ENCODE measurements around the gene ZBTB44.
"Not testable (repeated sequence)": the region's sequence is repeated elsewhere in the genome, so short reads cannot be mapped to it uniquely, and the experiment has no call there.

Gene ZBTB44

GRCh38 chr11:130314184-130314749 lies 450 bp downstream of the ZBTB44 start:
- in situ Hi-C loops (cut with MboI; ENCODE audit: low pct_unique_long_range_greater_than_20kb, low sequenced_read_pairs) = no loop called here
- peak; percentile 88 for DNase-seq

GRCh38 chr11:130313383-130314183 lies 1.1 kb downstream of the ZBTB44 start:
- DNase-seq = peak; percentile 62
- in situ Hi-C loops (cut with MboI; ENCODE audit: low pct_unique_long_range_greater_than_20kb, low sequenced_read_pairs) = no loop called here

- DNase-seq = no peak
- in situ Hi-C loops (cut with MboI; ENCODE audit: low pct_unique_long_range_greater_than_20kb, low sequenced_read_pairs) = no loop called here
Observed at GRCh38 chr11:130312046-130312445, 2.7 kb downstream of the ZBTB44 start.

- no peak for DNase-seq
- in situ Hi-C loops (cut with MboI; ENCODE audit: low pct_unique_long_range_greater_than_20kb, low sequenced_read_pairs) = no loop called here
Observed at GRCh38 chr11:130310622-130311021, 4.1 kb downstream of the ZBTB44 start.

- DNase-seq = no peak
- in situ Hi-C loops (cut with MboI; ENCODE audit: low pct_unique_long_range_greater_than_20kb, low sequenced_read_pairs) = loop anchor here (10.0 kb wide), 1 partner anchor 84 kb away; no protein-coding TSS in a partner anchor
Observed at GRCh38 chr11:130308886-130309285, 5.8 kb downstream of the ZBTB44 start.

GRCh38 chr11:130308059-130308458 lies 6.7 kb downstream of the ZBTB44 start:
- DNase-seq = no peak
- in situ Hi-C loops (cut with MboI; ENCODE audit: low pct_unique_long_range_greater_than_20kb, low sequenced_read_pairs) = loop anchor here (10.0 kb wide), 1 partner anchor 83 kb away; no protein-coding TSS in a partner anchor

- in situ Hi-C loops (cut with MboI; ENCODE audit: low pct_unique_long_range_greater_than_20kb, low sequenced_read_pairs) = loop anchor here (10.0 kb wide), 1 partner anchor 80 kb away; no protein-coding TSS in a partner anchor
- no peak for DNase-seq
Observed at GRCh38 chr11:130304651-130305050, 10.1 kb downstream of the ZBTB44 start.

- no peak for DNase-seq
- in situ Hi-C loops (cut with MboI; ENCODE audit: low pct_unique_long_range_greater_than_20kb, low sequenced_read_pairs) = loop anchor here (10.0 kb wide), 1 partner anchor 76 kb away; no protein-coding TSS in a partner anchor
Observed at GRCh38 chr11:130301002-130301401, 13.7 kb downstream of the ZBTB44 start.

- in situ Hi-C loops (cut with MboI; ENCODE audit: low pct_unique_long_range_greater_than_20kb, low sequenced_read_pairs) = loop anchor here (10.0 kb wide), 1 partner anchor 76 kb away; no protein-coding TSS in a partner anchor
- no peak for DNase-seq
Observed at GRCh38 chr11:130300567-130300966, 14.2 kb downstream of the ZBTB44 start.

GRCh38 chr11:130299978-130300377 lies 14.7 kb downstream of the ZBTB44 start:
- in situ Hi-C loops (cut with MboI; ENCODE audit: low pct_unique_long_range_greater_than_20kb, low sequenced_read_pairs) = loop anchor here (10.0 kb wide), 1 partner anchor 75 kb away; no protein-coding TSS in a partner anchor
- no peak for DNase-seq

GRCh38 chr11:130295657-130296056 lies 19.1 kb downstream of the ZBTB44 start:
- in situ Hi-C loops (cut with MboI; ENCODE audit: low pct_unique_long_range_greater_than_20kb, low sequenced_read_pairs) = no loop called here
- no peak for DNase-seq

GRCh38 chr11:130282111-130282510 lies 32.6 kb downstream of the ZBTB44 start:
- no peak for DNase-seq

GRCh38 chr11:130281341-130281740 lies 33.4 kb downstream of the ZBTB44 start:
- DNase-seq; in situ Hi-C loops (cut with MboI; ENCODE audit: low pct_unique_long_range_greater_than_20kb, low sequenced_read_pairs): not testable (repeated sequence)

More at GRCh38 chr11:130282111-130282510, 32.6 kb downstream of the ZBTB44 start:
- in situ Hi-C loops (cut with MboI; ENCODE audit: low pct_unique_long_range_greater_than_20kb, low sequenced_read_pairs) = no loop called here

- in situ Hi-C loops (cut with MboI; ENCODE audit: low pct_unique_long_range_greater_than_20kb, low sequenced_read_pairs) = no loop called here
- DNase-seq = no peak
Observed at GRCh38 chr11:130279989-130280388, 34.7 kb downstream of the ZBTB44 start.

- DNase-seq = no peak
- in situ Hi-C loops (cut with MboI; ENCODE audit: low pct_unique_long_range_greater_than_20kb, low sequenced_read_pairs) = no loop called here
Observed at GRCh38 chr11:130278745-130279144, 36.0 kb downstream of the ZBTB44 start.

- in situ Hi-C loops (cut with MboI; ENCODE audit: low pct_unique_long_range_greater_than_20kb, low sequenced_read_pairs) = no loop called here
Observed at GRCh38 chr11:130278151-130278550, 36.6 kb downstream of the ZBTB44 start.

GRCh38 chr11:130272336-130272735 lies 42.4 kb downstream of the ZBTB44 start:
- no peak for DNase-seq
- in situ Hi-C loops (cut with MboI; ENCODE audit: low pct_unique_long_range_greater_than_20kb, low sequenced_read_pairs) = no loop called here

More at GRCh38 chr11:130278151-130278550, 36.6 kb downstream of the ZBTB44 start:
- no peak for DNase-seq

- in situ Hi-C loops (cut with MboI; ENCODE audit: low pct_unique_long_range_greater_than_20kb, low sequenced_read_pairs) = no loop called here
- peak; percentile 20 for DNase-seq
Observed at GRCh38 chr11:130269326-130269943, 45.3 kb downstream of the ZBTB44 start.

GRCh38 chr11:130263351-130263750 lies 51.4 kb downstream of the ZBTB44 start:
- no peak for DNase-seq
- in situ Hi-C loops (cut with MboI; ENCODE audit: low pct_unique_long_range_greater_than_20kb, low sequenced_read_pairs) = no loop called here

- in situ Hi-C loops (cut with MboI; ENCODE audit: low pct_unique_long_range_greater_than_20kb, low sequenced_read_pairs) = no loop called here
- no peak for DNase-seq
Observed at GRCh38 chr11:130262424-130262823, 52.3 kb downstream of the ZBTB44 start.
